NCI-H69 (cell line): ENCODE measurements around the gene CAAP1.
"Not testable (repeated sequence)": the region's sequence is repeated elsewhere in the genome, so short reads cannot be mapped to it uniquely, and the experiment has no call there.

Experiments
- DNase-seq: peaks from one replicate; lab custom pipeline; 2025; lab: John Stamatoyannopoulos, UW

The CAAP1 gene

GRCh38 chr9:26833792-26834191 is 58.8 kb downstream of the CAAP1 start:
- peak; percentile 92 for DNase-seq

GRCh38 chr9:26828391-26828955 is 64.1 kb downstream of the CAAP1 start:
- DNase-seq, result not testable (repeated sequence)

GRCh38 chr9:26814799-26815198 is 77.8 kb downstream of the CAAP1 start:
- DNase-seq, result no peak

GRCh38 chr9:26813247-26813646 is 79.4 kb downstream of the CAAP1 start:
- DNase-seq, result no peak

GRCh38 chr9:26812217-26812616 is 80.4 kb downstream of the CAAP1 start:
- no peak for DNase-seq

- DNase-seq, result no peak
These were observed 81.5 kb downstream of the CAAP1 start for GRCh38 chr9:26811106-26811505.

- DNase-seq, result peak; percentile 16
These were observed 82.8 kb downstream of the CAAP1 start for GRCh38 chr9:26809795-26810194.

- no peak for DNase-seq
These were observed 85.4 kb downstream of the CAAP1 start for GRCh38 chr9:26807161-26807560.

- DNase-seq, result no peak
These were observed 89.7 kb downstream of the CAAP1 start for GRCh38 chr9:26802921-26803320.

GRCh38 chr9:26801772-26802171 is 90.8 kb downstream of the CAAP1 start:
- no peak for DNase-seq

GRCh38 chr9:26800322-26800721 is 92.3 kb downstream of the CAAP1 start:
- no peak for DNase-seq

- DNase-seq, result no peak
These were observed 101.3 kb downstream of the CAAP1 start for GRCh38 chr9:26791274-26791673.
